Left renal pelvis (tissue), 4 donors: ENCODE measurements around the gene CCDC149. TPM values are rescaled to one million over a fixed set of nuclear protein-coding genes. Genes with fewer than 3 reads are reported as not detected.
A peak's percentile ranks its signal among the peaks of the same experiment; 100 is the strongest.

Experiments
- DNase-seq, 4 donors: peaks; one replicate each; pipeline ENCODE4 v3.0.0-alpha.2; 2013; ENCODE audit warnings: low read depth in 4 of 4, low spot score in 3 of 4
- polyA plus RNA-seq, 4 donors: library from polyadenylated mRNA; unstranded; fragments of 120-200 nt; gene quantifications; one replicate each; pipeline ENCODE4 v1.2.1, GENCODE V29; 2013; ENCODE audit not compliant: insufficient read length in 4 of 4

CCDC149 gene
- polyA plus RNA-seq, 4 donors = 12.9 to 21.6 (median 19.4) TPM

GRCh38 chr4:24806206-24806990, 106.4 kb downstream of the CCDC149 start:
- no peak for DNase-seq

- no peak for DNase-seq
Observed at GRCh38 chr4:24805566-24805965, 107.3 kb downstream of the CCDC149 start.

GRCh38 chr4:24805067-24805466, 107.8 kb downstream of the CCDC149 start:
- no peak for DNase-seq

- DNase-seq = no peak
Observed at GRCh38 chr4:24802648-24803047, 110.2 kb downstream of the CCDC149 start.

GRCh38 chr4:24801136-24801855, 111.5 kb downstream of the CCDC149 start:
- DNase-seq = no peak

- DNase-seq = no peak
Observed at GRCh38 chr4:24800325-24800895, 112.4 kb downstream of the CCDC149 start.

GRCh38 chr4:24799544-24800324, 113.1 kb downstream of the CCDC149 start:
- no peak for DNase-seq

GRCh38 chr4:24799196-24799543, 113.7 kb downstream of the CCDC149 start:
- no peak for DNase-seq

- DNase-seq = no peak
Observed at GRCh38 chr4:24798036-24798610, 114.7 kb downstream of the CCDC149 start.

GRCh38 chr4:24796620-24797019, 116.2 kb downstream of the CCDC149 start:
- no peak for DNase-seq

GRCh38 chr4:24795666-24796381, 117.0 kb downstream of the CCDC149 start:
- no peak for DNase-seq

- peak in 3 of 4 donors; percentile 31 to 36 (median 34) for DNase-seq
Observed at GRCh38 chr4:24794916-24795665, 117.8 kb downstream of the CCDC149 start, which contains the start of gene SOD3. SOD3 (plus strand) TSS chr4:24795573; CDS start chr4:24799522, 3,949 bp downstream.

GRCh38 chr4:24794480-24794879, 118.4 kb downstream of the CCDC149 start:
- DNase-seq = no peak

- no peak for DNase-seq
Observed at GRCh38 chr4:24794051-24794450, 118.8 kb downstream of the CCDC149 start.

- DNase-seq = no peak
Observed at GRCh38 chr4:24793219-24794005, 119.4 kb downstream of the CCDC149 start.

GRCh38 chr4:24792552-24792951, 120.3 kb downstream of the CCDC149 start:
- DNase-seq = no peak

GRCh38 chr4:24791043-24791442, 121.8 kb downstream of the CCDC149 start:
- DNase-seq = no peak

GRCh38 chr4:24783506-24783905, 129.3 kb downstream of the CCDC149 start:
- no peak for DNase-seq
